HG03097 (cell line): Measurements from ENCODE around the gene KIAA0825.

Experiments
- ATAC-seq: cut with Tn5 transposase; IDR thresholded peaks from one replicate; pipeline ENCODE4 v1.9.1; 2021; ENCODE audit not compliant: unreplicated experiment, low FRiP score

KIAA0825 gene

GRCh38 chr5:94254214-94254613 lies 364.2 kb downstream of the KIAA0825 start:
- no peak for ATAC-seq

DNA sequence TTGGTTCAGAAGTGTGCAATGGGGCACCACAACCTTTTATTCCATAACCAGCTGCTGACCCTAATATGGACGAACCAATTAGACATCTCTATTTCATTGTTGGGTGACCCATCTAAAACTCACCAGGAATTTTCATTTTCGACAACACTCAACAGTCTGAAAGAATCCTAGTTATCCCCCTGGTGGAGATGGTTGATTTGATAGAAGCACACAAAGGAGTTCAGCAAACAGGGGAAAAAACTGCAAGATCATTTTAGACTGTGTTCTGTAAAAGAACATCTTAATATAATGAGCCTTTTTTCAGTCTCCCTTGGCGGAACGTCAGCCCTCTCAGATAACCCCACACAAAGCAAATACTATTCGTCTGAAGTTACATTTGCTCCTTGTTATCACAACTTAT lies 367.4 kb downstream of the KIAA0825 start:
- ATAC-seq: no peak

- no peak for ATAC-seq
These were observed 369.0 kb downstream of the KIAA0825 start for GRCh38 chr5:94249430-94249829.

GRCh38 chr5:94248175-94248875 lies 370.1 kb downstream of the KIAA0825 start:
- no peak for ATAC-seq

GRCh38 chr5:94245608-94246007 lies 372.8 kb downstream of the KIAA0825 start:
- no peak for ATAC-seq

DNA sequence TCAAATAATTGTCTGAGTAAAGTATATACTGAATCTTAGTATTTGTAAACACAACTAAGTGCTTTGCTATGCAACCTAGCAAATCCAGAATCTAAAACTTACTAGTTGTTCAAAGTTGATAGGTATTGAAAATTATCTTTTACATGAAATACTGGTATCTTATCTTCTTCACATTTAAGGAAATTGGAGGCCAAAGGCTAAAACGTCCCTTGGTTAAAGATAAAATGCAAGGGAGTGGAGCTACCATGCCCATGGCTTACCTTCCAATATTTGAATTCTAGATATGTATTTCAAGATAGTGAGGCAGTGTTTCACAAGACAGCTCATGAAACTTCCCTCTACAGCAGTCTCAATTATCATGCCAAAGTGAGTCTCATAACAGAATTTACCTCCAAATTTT lies 373.5 kb downstream of the KIAA0825 start:
- ATAC-seq: no peak

DNA sequence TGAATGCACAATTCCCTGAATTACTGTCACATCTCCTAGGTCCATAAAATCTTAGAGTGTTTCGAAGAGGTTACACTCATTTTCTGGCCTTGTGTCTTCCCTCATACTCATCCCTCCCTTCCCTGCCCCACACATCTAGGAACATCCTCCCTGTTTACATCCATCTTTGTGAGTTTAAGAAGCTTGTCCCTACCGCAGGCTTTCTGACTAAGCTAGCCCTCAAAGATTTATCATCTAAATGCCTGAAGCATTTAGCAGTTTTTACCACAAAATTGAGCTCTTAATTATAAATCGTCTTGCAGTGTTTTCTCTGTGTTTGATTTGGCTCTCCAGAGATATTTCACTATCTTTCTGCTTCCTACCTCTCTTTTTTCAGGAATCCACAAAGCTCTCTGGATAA lies 374.8 kb downstream of the KIAA0825 start:
- ATAC-seq: no peak

DNA sequence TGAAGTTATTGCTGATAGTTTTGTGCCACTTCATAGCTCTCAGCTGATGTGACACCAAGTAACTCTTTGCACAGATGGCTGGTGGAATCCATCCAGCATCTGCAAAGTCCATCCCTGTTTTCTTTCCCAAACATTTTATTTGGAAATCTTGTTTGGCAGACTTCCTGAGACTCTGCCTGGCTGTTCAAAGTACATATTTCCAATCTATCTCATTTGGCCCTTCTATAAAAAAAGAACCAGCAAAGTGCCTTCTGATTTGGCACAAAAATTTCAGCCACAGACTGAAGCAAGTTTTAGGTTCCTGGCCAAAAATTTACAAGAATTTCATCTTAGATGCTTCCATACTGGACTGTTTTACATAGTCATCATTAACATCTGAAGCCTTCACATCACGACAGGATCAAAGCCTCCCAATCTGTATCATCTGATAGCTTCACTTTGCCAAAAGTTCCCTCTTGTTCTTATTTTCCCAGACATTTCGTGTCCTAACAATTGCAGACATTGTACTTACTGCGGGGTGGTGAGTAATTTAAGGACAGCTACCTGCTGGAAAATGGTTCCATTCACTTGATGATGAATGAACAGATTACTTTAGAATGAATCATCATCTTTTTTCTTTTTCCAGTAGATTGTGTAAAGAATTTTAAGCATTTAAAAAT lies 377.3 kb downstream of the KIAA0825 start:
- ATAC-seq: no peak

- no peak for ATAC-seq
These were observed 377.8 kb downstream of the KIAA0825 start for GRCh38 chr5:94240596-94240992.

GRCh38 chr5:94240134-94240533 lies 378.3 kb downstream of the KIAA0825 start:
- ATAC-seq: no peak

DNA sequence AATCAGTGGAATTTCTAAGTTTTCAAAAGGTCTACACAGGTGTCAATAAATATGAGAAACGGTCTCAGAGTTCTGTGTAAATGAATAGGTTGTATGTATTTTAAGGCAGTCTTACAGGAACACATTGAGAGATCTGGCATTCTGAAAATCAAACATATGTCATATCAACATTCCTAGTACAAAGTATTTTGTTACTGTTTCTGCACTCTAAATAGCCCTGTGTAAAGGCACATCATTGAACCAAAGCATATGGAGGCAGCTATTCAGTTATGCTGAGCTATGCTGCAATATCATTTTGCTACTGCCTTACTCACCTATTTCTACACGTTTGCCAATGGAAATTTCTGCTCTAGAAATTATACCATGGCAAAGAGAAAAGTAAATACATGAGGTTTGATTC lies 379.1 kb downstream of the KIAA0825 start:
- ATAC-seq: no peak

GRCh38 chr5:94234987-94235386 lies 383.4 kb downstream of the KIAA0825 start:
- no peak for ATAC-seq

DNA sequence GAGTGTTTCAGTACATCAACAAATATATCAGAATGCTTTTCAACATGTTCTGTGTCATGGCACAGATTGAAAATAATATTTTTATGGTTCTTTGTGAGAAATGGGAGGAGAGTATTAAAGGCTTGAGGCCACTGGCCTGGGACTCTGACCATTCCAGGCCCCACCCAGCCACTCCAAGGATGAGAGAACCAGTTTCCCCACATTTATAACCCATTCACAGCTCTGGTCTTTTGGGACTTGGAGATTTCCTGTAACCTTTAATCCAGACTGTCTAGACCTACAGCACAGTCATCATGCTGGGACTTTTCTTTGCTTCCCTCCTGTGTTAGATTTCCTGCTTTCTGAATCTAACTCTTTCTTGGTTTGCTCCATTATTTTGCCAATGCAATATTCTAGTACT lies 389.6 kb downstream of the KIAA0825 start:
- ATAC-seq: no peak

GRCh38 chr5:94223235-94223634 lies 395.2 kb downstream of the KIAA0825 start:
- ATAC-seq: no peak

- no peak for ATAC-seq
These were observed 400.0 kb downstream of the KIAA0825 start for GRCh38 chr5:94218374-94218773.

DNA sequence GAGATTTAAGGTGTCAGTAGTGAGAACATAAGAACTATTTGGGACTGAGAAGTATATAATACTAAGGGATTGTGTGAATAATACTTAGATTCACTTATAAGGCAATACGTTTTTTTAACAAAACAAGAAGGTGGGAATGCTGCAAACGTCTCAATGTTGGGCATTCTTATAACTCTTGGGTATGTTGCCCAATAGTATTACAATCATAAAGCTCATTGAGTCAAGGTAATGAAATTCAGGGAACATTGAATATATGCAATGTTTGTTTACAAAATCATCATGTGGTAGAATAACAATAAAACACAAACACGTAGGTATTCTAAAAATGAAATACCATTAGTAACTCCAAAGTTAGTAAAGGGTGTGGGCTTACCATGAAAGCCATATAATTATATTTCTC lies 400.7 kb downstream of the KIAA0825 start:
- no peak for ATAC-seq

DNA sequence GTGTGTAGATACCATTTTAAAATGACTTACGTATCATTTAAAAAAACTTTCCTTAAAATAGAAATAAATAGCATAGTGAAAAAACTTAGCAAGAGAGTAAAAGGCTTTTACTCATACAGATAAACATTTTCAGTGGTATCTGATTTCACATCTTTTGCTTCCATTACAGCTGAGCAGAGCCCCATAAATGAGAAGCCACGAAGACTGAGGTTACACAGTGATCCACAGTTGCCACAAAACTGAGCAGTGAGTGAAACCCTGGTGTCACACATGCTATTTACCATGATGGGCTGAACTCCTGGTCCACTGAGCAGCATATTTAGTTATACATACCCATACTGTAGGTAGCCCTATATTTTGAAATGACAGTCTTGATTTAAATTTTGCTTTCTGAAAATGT lies 401.2 kb downstream of the KIAA0825 start:
- ATAC-seq: no peak

GRCh38 chr5:94212476-94212875 lies 405.9 kb downstream of the KIAA0825 start:
- no peak for ATAC-seq

DNA sequence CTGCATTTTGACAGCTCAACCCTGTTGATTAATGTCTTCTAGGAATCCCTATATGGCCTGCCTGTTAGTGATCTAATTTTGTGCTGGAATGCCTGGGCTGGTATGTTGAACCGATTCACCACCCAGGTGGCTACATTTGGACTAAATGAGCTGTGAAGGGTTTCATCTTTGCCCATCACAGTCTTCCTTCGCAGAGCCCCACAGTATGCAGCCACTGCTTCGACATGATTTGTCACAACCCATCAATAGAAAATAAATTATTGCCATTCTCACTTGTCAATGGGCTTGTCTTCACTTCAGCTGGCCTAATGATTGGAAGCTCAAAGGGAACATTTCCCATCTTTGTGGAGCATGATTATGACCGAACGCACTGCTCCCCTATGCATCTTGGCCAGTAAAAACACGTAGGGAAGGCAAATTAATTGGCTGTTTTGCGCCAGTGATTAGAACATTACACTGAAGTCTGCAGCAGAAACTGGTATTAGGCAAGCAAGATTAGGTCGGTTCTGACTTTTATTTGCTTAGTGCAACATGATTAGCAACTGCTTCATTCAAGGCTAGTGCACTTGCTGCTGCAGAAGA lies 408.5 kb downstream of the KIAA0825 start:
- no peak for ATAC-seq

- no peak for ATAC-seq
These were observed 409.1 kb downstream of the KIAA0825 start for GRCh38 chr5:94209272-94209671.

GRCh38 chr5:94199566-94199965 lies 418.8 kb downstream of the KIAA0825 start:
- no peak for ATAC-seq

- ATAC-seq: no peak
These were observed 420.4 kb downstream of the KIAA0825 start for GRCh38 chr5:94197970-94198369.
